GM12872 (cell line): ENCODE data around the gene KRTAP21-2.

Experiments used
- CTCF ChIP-seq: IDR thresholded peaks from 3 replicates; pipeline ENCODE4 v1.5.1; 2011; ENCODE audit warnings: low read depth, mild to moderate bottlenecking, low read length, moderate library complexity; ENCODE audit not compliant: insufficient read depth

The KRTAP21-2 gene

DNA sequence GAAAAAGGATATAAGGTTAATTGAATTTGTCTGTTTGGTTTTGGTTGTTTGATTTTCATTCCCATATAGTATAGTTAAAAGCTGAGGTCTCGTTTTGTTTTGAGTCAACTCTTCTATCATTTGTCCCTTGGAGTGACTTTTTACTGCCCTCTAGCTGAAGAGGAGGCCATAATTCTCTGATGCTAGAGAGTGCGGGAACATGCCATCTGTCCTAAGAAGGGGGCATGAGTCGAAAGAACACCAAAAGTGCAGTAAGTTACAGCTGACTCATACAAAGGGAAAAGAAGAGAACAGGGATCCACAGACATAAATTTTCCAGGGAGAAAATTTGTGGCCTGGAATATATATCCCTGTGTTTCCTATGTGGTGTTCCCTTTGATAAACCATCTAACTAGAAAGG, 32.6 kb downstream of the KRTAP21-2 start:
- no peak for TF ChIP-seq CTCF

DNA sequence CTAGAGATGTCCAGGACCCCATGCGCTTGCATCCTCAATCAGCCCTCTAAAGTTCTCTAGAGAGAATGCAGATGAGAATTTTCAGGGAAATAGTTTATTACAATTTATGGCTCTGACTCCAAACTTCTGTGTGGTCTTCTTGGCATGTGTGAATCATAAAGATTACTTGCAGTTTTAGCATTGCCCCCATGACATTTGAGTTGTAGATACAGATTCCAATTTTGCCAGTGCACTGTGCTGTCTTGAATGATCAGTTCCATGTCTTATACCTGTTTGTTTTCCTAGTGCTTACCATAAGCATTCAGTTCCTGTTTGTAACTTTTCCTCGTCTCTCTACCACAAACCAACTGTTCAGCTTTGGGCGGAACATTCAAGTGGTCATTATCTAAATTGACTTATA, 33.3 kb downstream of the KRTAP21-2 start:
- TF ChIP-seq CTCF, result no peak

- TF ChIP-seq CTCF, result no peak
Measured at GRCh38 chr21:30710499-30710898, 36.6 kb downstream of the KRTAP21-2 start.

GRCh38 chr21:30707409-30707808, 39.6 kb downstream of the KRTAP21-2 start:
- TF ChIP-seq CTCF, result no peak
